Breast epithelium (tissue), 4 donors: ENCODE data around the gene BTBD10. TPM values are rescaled to one million over a fixed set of nuclear protein-coding genes. Genes with fewer than 3 reads are reported as not detected.

Source experiments
- DNase-seq, 2 donors: peaks; one replicate each; pipeline ENCODE4 v3.0.0-alpha.2; 2019; ENCODE audit warnings: low spot score in 2 of 2
- H3K27ac ChIP-seq, 2 donors: fragments of 200-600 bp; sonication (generic) in 1 of 2; one replicate each; pipeline ENCODE4 v1.5.1; 2016 to 2019; ENCODE audit warnings: mild to moderate bottlenecking in 1 of 2
- H3K27me3 ChIP-seq, 2 donors: fragments of 200-600 bp; sonication (generic) in 1 of 2; one replicate each; pipeline versions ENCODE4 v1.5.1 to v1.6.0; 2017 to 2019; ENCODE audit warnings: control low read depth in 1 of 2, mild to moderate bottlenecking in 1 of 2
- H3K36me3 ChIP-seq: fragments of 200-600 bp; one replicate; pipeline ENCODE4 v1.5.1; 2019
- H3K4me1 ChIP-seq, 2 donors: fragments of 200-600 bp; sonication (generic); one replicate each; pipeline ENCODE4 v1.5.1; 2016 to 2019; ENCODE audit warnings: control low read depth in 1 of 2
- H3K4me3 ChIP-seq, 3 donors: fragments of 200-600 bp; sonication (generic); 1 replicate in 2 of 3; 2 replicates in 1 of 3; pipeline ENCODE4 v1.5.1; 2016 to 2019; ENCODE audit warnings: mild to moderate bottlenecking in 3 of 3, moderate library complexity in 2 of 3
- H3K9me3 ChIP-seq, 2 donors: fragments of 200-600 bp; sonication (generic) in 1 of 2; one replicate each; pipeline ENCODE4 v1.5.1; 2016 to 2019; ENCODE audit warnings: control low read depth in 1 of 2
- POLR2A ChIP-seq: fragments of 450-650 bp; IDR thresholded peaks from one replicate; pipeline ENCODE4 v1.6.1; 2016; ENCODE audit warnings: antibody characterized with exemption, mild to moderate bottlenecking, moderate library complexity
- POLR2AphosphoS5 ChIP-seq, 3 donors: sonication (generic); formaldehyde crosslinking; IDR thresholded peaks; one replicate each; pipeline ENCODE4 v1.6.1; 2017; ENCODE audit warnings: antibody characterized with exemption in 3 of 3
- intact Hi-C: fragments of 100-400 bp; cut with DNase I; formaldehyde crosslinking; loops from one replicate; pipeline ENCODE4 v1.15.1; 2023; ENCODE audit warnings: low total_unique reads
- total RNA-seq, 3 donors: library from RNA; depleted of rRNA; stranded (reverse); fragments of >200 nt; gene quantifications; one replicate each; pipeline ENCODE4 v1.1.0, GENCODE V29; 2016
- TF ChIP-seq, protein P1 (sequence below), 3 donors: fragments of 450-650 bp; IDR thresholded peaks; one replicate each; pipeline ENCODE4 v1.5.1; 2016 to 2017; ENCODE audit warnings: antibody characterized with exemption in 3 of 3, mild to moderate bottlenecking in 3 of 3, moderate library complexity in 3 of 3

The BTBD10 gene
- total RNA-seq, 3 donors from 2014 or later: 29.3 to 40.4 (median 32.1) TPM

DNA sequence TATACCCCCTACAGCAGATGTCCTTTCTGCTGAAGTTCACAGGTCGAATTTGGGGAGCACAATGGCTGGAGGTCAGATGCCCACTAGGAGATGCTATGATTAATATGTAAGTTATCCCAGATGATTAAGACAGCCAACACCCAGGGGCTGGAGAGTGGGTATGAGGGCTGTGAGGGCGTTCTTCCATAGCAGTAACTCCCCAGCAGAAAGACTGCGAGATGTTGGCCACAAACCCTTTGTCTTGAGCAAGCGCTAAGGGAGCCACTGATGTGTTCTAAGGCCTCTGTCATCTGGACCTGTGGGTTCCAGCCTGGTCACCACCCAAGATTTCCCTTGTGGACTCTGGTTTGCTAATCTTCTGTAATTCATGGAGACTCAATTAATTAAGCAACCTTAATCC lies 107.8 kb downstream of the BTBD10 start:
- TF ChIP-seq, protein P1, sequence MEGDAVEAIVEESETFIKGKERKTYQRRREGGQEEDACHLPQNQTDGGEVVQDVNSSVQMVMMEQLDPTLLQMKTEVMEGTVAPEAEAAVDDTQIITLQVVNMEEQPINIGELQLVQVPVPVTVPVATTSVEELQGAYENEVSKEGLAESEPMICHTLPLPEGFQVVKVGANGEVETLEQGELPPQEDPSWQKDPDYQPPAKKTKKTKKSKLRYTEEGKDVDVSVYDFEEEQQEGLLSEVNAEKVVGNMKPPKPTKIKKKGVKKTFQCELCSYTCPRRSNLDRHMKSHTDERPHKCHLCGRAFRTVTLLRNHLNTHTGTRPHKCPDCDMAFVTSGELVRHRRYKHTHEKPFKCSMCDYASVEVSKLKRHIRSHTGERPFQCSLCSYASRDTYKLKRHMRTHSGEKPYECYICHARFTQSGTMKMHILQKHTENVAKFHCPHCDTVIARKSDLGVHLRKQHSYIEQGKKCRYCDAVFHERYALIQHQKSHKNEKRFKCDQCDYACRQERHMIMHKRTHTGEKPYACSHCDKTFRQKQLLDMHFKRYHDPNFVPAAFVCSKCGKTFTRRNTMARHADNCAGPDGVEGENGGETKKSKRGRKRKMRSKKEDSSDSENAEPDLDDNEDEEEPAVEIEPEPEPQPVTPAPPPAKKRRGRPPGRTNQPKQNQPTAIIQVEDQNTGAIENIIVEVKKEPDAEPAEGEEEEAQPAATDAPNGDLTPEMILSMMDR (IDR thresholded peaks at IDR 0.05): no peak
- TF ChIP-seq POLR2A (no peak), POLR2AphosphoS5 (IDR thresholded peaks at IDR 0.05) (no peak)
- Histone ChIP-seq H3K9me3 (no peaks in the 10 kb centered on the region), H3K27ac (no peak overlapping the region), H3K4me3 (no peak overlapping the region), H3K4me1 (no peaks in the 10 kb centered on the region), H3K36me3 (no peaks in the 10 kb centered on the region), H3K27me3 (no peaks in the 10 kb centered on the region)
- DNase-seq: no peak
- intact Hi-C loops: no loop called here

- H3K27me3 ChIP-seq: no peaks in the 10 kb centered on the region
- H3K36me3 ChIP-seq: no peaks in the 10 kb centered on the region
- H3K4me1 ChIP-seq: no peaks in the 10 kb centered on the region
- TF ChIP-seq, protein P1 (IDR thresholded peaks at IDR 0.05): no peak
- TF ChIP-seq POLR2AphosphoS5 (IDR thresholded peaks at IDR 0.05): no peak
- TF ChIP-seq POLR2A: no peak
- no peak for DNase-seq
- no peak overlapping the region for H3K4me3 ChIP-seq
- intact Hi-C loops: no loop called here
- H3K9me3 ChIP-seq: no peaks in the 10 kb centered on the region
- no peak overlapping the region for H3K27ac ChIP-seq
Observed at GRCh38 chr11:13354335-13354734, 108.7 kb downstream of the BTBD10 start.

- Histone ChIP-seq H3K27me3 (no peaks in the 10 kb centered on the region), H3K9me3 (no peaks in the 10 kb centered on the region), H3K4me1 (no peaks in the 10 kb centered on the region), H3K4me3 (no peak overlapping the region), H3K36me3 (no peaks in the 10 kb centered on the region), H3K27ac (no peak overlapping the region)
- no peak for DNase-seq
- intact Hi-C loops: no loop called here
- TF ChIP-seq POLR2A: no peak
- TF ChIP-seq, protein P1 (IDR thresholded peaks at IDR 0.05): no peak
- TF ChIP-seq POLR2AphosphoS5 (IDR thresholded peaks at IDR 0.05): no peak
Observed at GRCh38 chr11:13352711-13353110, 110.3 kb downstream of the BTBD10 start.

- Histone ChIP-seq H3K36me3 (no peaks in the 10 kb centered on the region), H3K4me1 (no peaks in the 10 kb centered on the region), H3K4me3 (no peak overlapping the region), H3K27ac (no peak overlapping the region), H3K27me3 (no peaks in the 10 kb centered on the region), H3K9me3 (no peaks in the 10 kb centered on the region)
- intact Hi-C loops: no loop called here
- TF ChIP-seq POLR2AphosphoS5 (IDR thresholded peaks at IDR 0.05) (no peak), POLR2A (no peak)
- TF ChIP-seq, protein P1 (IDR thresholded peaks at IDR 0.05): no peak
- DNase-seq: no peak
Observed at GRCh38 chr11:13349581-13349980, 113.4 kb downstream of the BTBD10 start.

- H3K27me3 ChIP-seq: no peaks in the 10 kb centered on the region
- no peak for DNase-seq
- no peaks in the 10 kb centered on the region for H3K4me1 ChIP-seq
- no peaks in the 10 kb centered on the region for H3K9me3 ChIP-seq
- intact Hi-C loops: no loop called here
- H3K27ac ChIP-seq: no peak overlapping the region
- TF ChIP-seq, protein P1 (IDR thresholded peaks at IDR 0.05): no peak
- TF ChIP-seq POLR2AphosphoS5 (IDR thresholded peaks at IDR 0.05): no peak
- no peak overlapping the region for H3K4me3 ChIP-seq
- H3K36me3 ChIP-seq: no peaks in the 10 kb centered on the region
Observed at GRCh38 chr11:13349046-13349445, 114.0 kb downstream of the BTBD10 start.
